Prostate gland (tissue), 2 donors: ENCODE results near the gene ARHGAP9. TPM values are rescaled to one million over a fixed set of nuclear protein-coding genes. Genes with fewer than 3 reads are reported as not detected.
"Not testable (repeated sequence)": the region's sequence is repeated elsewhere in the genome, so short reads cannot be mapped to it uniquely, and the experiment has no call there.

Experiments used
- DNase-seq: peaks from one replicate; pipeline ENCODE4 v3.0.0-alpha.2; 2019; ENCODE audit warnings: low spot score
- H3K27ac ChIP-seq, 2 donors: fragments of 200-600 bp; sonication (generic); 2 replicates each; pipeline ENCODE4 v1.5.1; 2017 to 2019
- H3K27me3 ChIP-seq: fragments of 200-600 bp; sonication (generic); replicated peaks from 2 replicates; pipeline ENCODE4 v1.5.1; 2019; ENCODE audit not compliant: insufficient read depth
- H3K36me3 ChIP-seq, 2 donors: fragments of 200-600 bp; sonication (generic); 1 replicate in 1 of 2; 2 replicates in 1 of 2; pipeline versions ENCODE4 v1.5.1 to v1.8.1; 2017 to 2019
- H3K4me1 ChIP-seq: fragments of 200-600 bp; sonication (generic); replicated peaks from 2 replicates; pipeline ENCODE4 v1.5.1; 2019
- H3K4me3 ChIP-seq, 2 donors: fragments of 200-600 bp; sonication (generic); 2 replicates each; pipeline ENCODE4 v1.5.1; 2017 to 2019
- H3K9me3 ChIP-seq: fragments of 200-600 bp; sonication (generic); 2 replicates; pipeline ENCODE4 v1.5.1; 2017
- CTCF ChIP-seq, 4 experiments: fragments of 200-600 bp in 2 of 4; fragments of 450-650 bp in 2 of 4; sonication (generic) in 2 of 4; IDR thresholded peaks; 1 replicate in 3 of 4; 2 replicates in 1 of 4; pipeline ENCODE4 v1.5.1; 2016 to 2019; ENCODE audit warnings: antibody characterized with exemption in 4 of 4, mild to moderate bottlenecking in 2 of 4, moderate library complexity in 2 of 4
- POLR2A ChIP-seq: fragments of 450-650 bp; IDR thresholded peaks from one replicate; pipeline ENCODE4 v1.6.1; 2016; ENCODE audit warnings: antibody characterized with exemption, mild to moderate bottlenecking
- POLR2AphosphoS5 ChIP-seq: sonication (generic); formaldehyde crosslinking; IDR thresholded peaks from one replicate; pipeline ENCODE4 v1.6.1; 2017; ENCODE audit warnings: antibody characterized with exemption
- WGBS: methylation state at CpG from one replicate; pipeline ENCODE4 v1.1.5; 2018; 5-methylcytosine and 5-hydroxymethylcytosine counted together
- intact Hi-C: fragments of 100-400 bp; cut with DNase I; formaldehyde crosslinking; loops from one replicate; pipeline ENCODE4 v1.14.2; 2022
- total RNA-seq, 2 donors: library from RNA; depleted of rRNA; stranded (reverse); fragments of >200 nt; gene quantifications; one replicate each; pipeline ENCODE4 v1.1.0, GENCODE V29; 2016

ARHGAP9 gene
- total RNA-seq, 2 donors from 2014 or later = 3.5 to 13.6 TPM

- no peak for DNase-seq
- Histone ChIP-seq H3K9me3 (no peaks in the 10 kb centered on the region), H3K27ac (no peak overlapping the region), H3K4me1 (no peaks in the 10 kb centered on the region), H3K27me3 (no peaks in the 10 kb centered on the region), H3K36me3 (no peaks in the 10 kb centered on the region), H3K4me3 (no peak overlapping the region)
- 96% methylated on average over 6 of the region's 6 CpGs for WGBS
- no peak for TF ChIP-seq CTCF (IDR thresholded peaks at IDR 0.05)
- no peak for TF ChIP-seq POLR2AphosphoS5
- TF ChIP-seq POLR2A = no peak
- intact Hi-C loops = no loop called here
Observed at GRCh38 chr12:57446292-57446960, 33.2 kb downstream of the ARHGAP9 start.

GRCh38 chr12:57444744-57445143 lies 34.9 kb downstream of the ARHGAP9 start:
- TF ChIP-seq POLR2A (no peak), POLR2AphosphoS5 (no peak), CTCF (IDR thresholded peaks at IDR 0.05) (no peak)
- H3K27ac ChIP-seq = no peak overlapping the region
- WGBS = 74% methylated on average over 5 of the region's 5 CpGs

DNA sequence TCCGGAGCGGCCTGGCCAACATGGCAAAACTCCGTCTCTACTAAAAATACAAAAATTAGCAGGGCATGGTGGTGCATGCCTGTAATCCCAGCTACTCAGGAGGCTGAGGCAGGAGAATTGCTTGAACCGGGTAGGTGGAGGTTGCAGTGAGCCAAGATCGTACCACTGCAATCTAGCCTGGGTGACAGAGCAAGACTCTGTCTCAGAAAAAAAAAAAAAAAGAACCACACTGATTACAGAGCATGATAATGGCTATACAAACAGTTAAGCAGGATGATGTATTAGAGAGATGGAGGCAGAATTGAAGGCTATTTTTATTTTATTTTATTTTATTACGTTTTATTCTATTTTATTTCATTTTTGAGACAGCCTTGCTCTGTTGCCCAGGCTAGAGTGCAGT lies 35.3 kb downstream of the ARHGAP9 start:
- H3K4me1 ChIP-seq, DNase-seq, H3K36me3 ChIP-seq, H3K27ac ChIP-seq, H3K9me3 ChIP-seq, H3K4me3 ChIP-seq, intact Hi-C loops, H3K27me3 ChIP-seq: not testable (repeated sequence)
- WGBS = 74% methylated on average over 6 of the region's 6 CpGs

More at GRCh38 chr12:57444744-57445143, 34.9 kb downstream of the ARHGAP9 start:
- intact Hi-C loops = no loop called here
- Histone ChIP-seq H3K4me3 (no peak overlapping the region), H3K9me3 (no peaks in the 10 kb centered on the region), H3K36me3 (no peaks in the 10 kb centered on the region), H3K4me1 (no peaks in the 10 kb centered on the region), H3K27me3 (no peaks in the 10 kb centered on the region)
- DNase-seq = no peak

- WGBS = 89% methylated on average over 1 of the region's 1 CpG
- intact Hi-C loops = no loop called here
- Histone ChIP-seq H3K27me3 (no peaks in the 10 kb centered on the region), H3K27ac (no peak overlapping the region), H3K36me3 (no peaks in the 10 kb centered on the region), H3K4me1 (no peaks in the 10 kb centered on the region), H3K9me3 (no peaks in the 10 kb centered on the region), H3K4me3 (no peak overlapping the region)
- no peak for DNase-seq
- TF ChIP-seq CTCF (IDR thresholded peaks at IDR 0.05) (no peak), POLR2AphosphoS5 (no peak), POLR2A (no peak)
Observed at GRCh38 chr12:57441846-57442427, 37.7 kb downstream of the ARHGAP9 start.

GRCh38 chr12:57441393-57441792 lies 38.3 kb downstream of the ARHGAP9 start:
- H3K27me3 ChIP-seq, DNase-seq, H3K4me1 ChIP-seq, H3K9me3 ChIP-seq, H3K27ac ChIP-seq, H3K36me3 ChIP-seq, H3K4me3 ChIP-seq, intact Hi-C loops: not testable (repeated sequence)
- WGBS = 78% methylated on average over 2 of the region's 2 CpGs

- intact Hi-C loops = no loop called here
Observed at GRCh38 chr12:57439762-57440266, 39.9 kb downstream of the ARHGAP9 start.

More at GRCh38 chr12:57439762-57440266, 39.9 kb downstream of the ARHGAP9 start:
- no peaks in the 10 kb centered on the region for H3K9me3 ChIP-seq
- H3K4me1 ChIP-seq = no peaks in the 10 kb centered on the region
- no peak overlapping the region for H3K4me3 ChIP-seq
- DNase-seq = no peak
- 57% methylated on average over 4 of the region's 4 CpGs for WGBS
- H3K36me3 ChIP-seq = no peaks in the 10 kb centered on the region
- H3K27me3 ChIP-seq = no peaks in the 10 kb centered on the region
- H3K27ac ChIP-seq = no peak overlapping the region
- no peak for TF ChIP-seq CTCF (IDR thresholded peaks at IDR 0.05)
- TF ChIP-seq POLR2A = no peak
- TF ChIP-seq POLR2AphosphoS5 = no peak
